ENCODE measurements around the gene MAB21L4. TPM values are rescaled to one million over a fixed set of nuclear protein-coding genes. Genes with fewer than 3 reads are reported as not detected.

The MAB21L4 gene
- total and polyA plus RNA-seq, 2 of the 8 experiments (the other 6 are each of a cell fraction or from before 2014, with no cell fraction given), result 0.11 TPM; not detected in 1

DNA sequence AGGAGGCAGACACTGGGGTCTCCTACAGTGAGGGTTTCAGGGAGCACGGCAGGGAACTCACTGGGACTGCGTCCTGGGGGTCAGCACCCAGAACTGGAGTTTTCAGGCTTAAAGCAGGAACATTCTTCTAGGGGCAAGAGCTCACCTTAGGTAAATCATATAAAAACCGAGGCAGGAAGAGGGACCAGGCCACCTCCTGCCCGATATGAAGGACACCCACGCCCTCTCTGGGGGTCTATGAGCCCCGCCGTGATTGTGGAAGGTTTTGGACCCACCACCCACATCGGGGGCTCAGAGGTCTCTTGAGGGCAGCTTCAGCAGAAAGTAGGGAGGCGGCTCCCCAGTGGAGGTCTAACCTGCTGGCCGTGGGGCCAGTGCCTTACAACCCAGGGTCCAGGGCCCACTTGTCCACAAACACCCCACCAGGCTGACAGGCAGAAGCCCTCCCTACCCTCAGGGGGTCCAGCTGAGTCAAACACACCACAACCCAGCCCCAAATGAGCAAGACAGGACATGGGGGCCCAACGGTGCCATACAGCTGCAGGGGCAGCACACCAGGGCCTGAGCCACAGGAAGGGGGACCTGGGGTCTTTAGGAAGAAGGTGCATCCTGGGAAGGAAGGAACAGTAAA is 35.5 kb upstream of the MAB21L4 start (continued):
- no peak for TF ChIP-seq CBX5 (IDR thresholded peaks at IDR 0.05; ENCODE audit: low read depth, low read length)
- no peak for TF ChIP-seq USF2 (IDR thresholded peaks at IDR 0.05; ENCODE audit: low read length)
- TF ChIP-seq POLR2A (IDR thresholded peaks at IDR 0.05; ENCODE audit: control extremely low read depth in 1 of 2, low read depth in 2 of 2, low read length in 2 of 2), result no peak

Data from H1 (cell line).